ENCODE measurements around the gene SUGP1. TPM values are rescaled to one million over a fixed set of nuclear protein-coding genes. Genes with fewer than 3 reads are reported as not detected.

The SUGP1 gene
- total RNA-seq, 1 donor from 2014 or later = 45.0 TPM

GRCh38 chr19:19270749-19271571 lies 49.3 kb downstream of the SUGP1 start:
- no peaks in the 10 kb centered on the region for H3K36me3 Mint-ChIP-seq (ENCODE audit: low read depth)
- H3K4me1 Mint-ChIP-seq (ENCODE audit: low read depth) = peaks cover 12% of the 10 kb centered on the region
- no peaks in the 10 kb centered on the region for H3K9me3 Mint-ChIP-seq (ENCODE audit: low read depth)
- no peak for DNase-seq (ENCODE audit: low spot score)
- no peak overlapping the region for H3K27ac Mint-ChIP-seq (ENCODE audit: unreplicated experiment)
- no peaks in the 10 kb centered on the region for H3K27me3 Mint-ChIP-seq (ENCODE audit: low read depth)
- no peak for TF ChIP-seq CTCF (IDR thresholded peaks at IDR 0.05)
- no peak overlapping the region for H3K4me3 Mint-ChIP-seq (ENCODE audit: unreplicated experiment)

- Mint-ChIP-seq H3K4me1 (ENCODE audit: low read depth) (peaks cover 12% of the 10 kb centered on the region), H3K27me3 (ENCODE audit: low read depth) (no peaks in the 10 kb centered on the region), H3K27ac (ENCODE audit: unreplicated experiment) (no peak overlapping the region), H3K4me3 (ENCODE audit: unreplicated experiment) (no peak overlapping the region), H3K9me3 (ENCODE audit: low read depth) (no peaks in the 10 kb centered on the region), H3K36me3 (ENCODE audit: low read depth) (no peaks in the 10 kb centered on the region)
- DNase-seq (ENCODE audit: low spot score) = peak; percentile 91
- TF ChIP-seq CTCF (IDR thresholded peaks at IDR 0.05) = no peak
Measured at GRCh38 chr19:19269952-19270694, 50.2 kb downstream of the SUGP1 start.

- Mint-ChIP-seq H3K36me3 (ENCODE audit: low read depth) (no peaks in the 10 kb centered on the region), H3K27ac (ENCODE audit: unreplicated experiment) (no peak overlapping the region), H3K4me1 (ENCODE audit: low read depth) (peaks cover 12% of the 10 kb centered on the region), H3K4me3 (ENCODE audit: unreplicated experiment) (no peak overlapping the region), H3K27me3 (ENCODE audit: low read depth) (peaks cover 5% of the 10 kb centered on the region), H3K9me3 (ENCODE audit: low read depth) (no peaks in the 10 kb centered on the region)
- no peak for DNase-seq (ENCODE audit: low spot score)
- TF ChIP-seq CTCF (IDR thresholded peaks at IDR 0.05) = no peak
Measured at GRCh38 chr19:19268453-19269385, 51.6 kb downstream of the SUGP1 start.

- peaks cover 16% of the 10 kb centered on the region for H3K27me3 Mint-ChIP-seq (ENCODE audit: low read depth)
- no peak overlapping the region for H3K4me3 Mint-ChIP-seq (ENCODE audit: unreplicated experiment)
- no peak for DNase-seq (ENCODE audit: low spot score)
- H3K36me3 Mint-ChIP-seq (ENCODE audit: low read depth) = no peaks in the 10 kb centered on the region
- H3K27ac Mint-ChIP-seq (ENCODE audit: unreplicated experiment) = no peak overlapping the region
- TF ChIP-seq CTCF (IDR thresholded peaks at IDR 0.05) = no peak
- H3K4me1 Mint-ChIP-seq (ENCODE audit: low read depth) = peaks cover 6% of the 10 kb centered on the region
- no peaks in the 10 kb centered on the region for H3K9me3 Mint-ChIP-seq (ENCODE audit: low read depth)
Measured at GRCh38 chr19:19267305-19267704, 53.0 kb downstream of the SUGP1 start.
